SKM-1 (cell line): ENCODE measurements around the gene RPS10.
"Not testable (repeated sequence)": the region's sequence is repeated elsewhere in the genome, so short reads cannot be mapped to it uniquely, and the experiment has no call there.

ENCODE experiments used
- DNase-seq: peaks from one replicate; lab custom pipeline; 2025; ENCODE audit not compliant: unreplicated experiment; lab: John Stamatoyannopoulos, UW

Gene RPS10

DNA sequence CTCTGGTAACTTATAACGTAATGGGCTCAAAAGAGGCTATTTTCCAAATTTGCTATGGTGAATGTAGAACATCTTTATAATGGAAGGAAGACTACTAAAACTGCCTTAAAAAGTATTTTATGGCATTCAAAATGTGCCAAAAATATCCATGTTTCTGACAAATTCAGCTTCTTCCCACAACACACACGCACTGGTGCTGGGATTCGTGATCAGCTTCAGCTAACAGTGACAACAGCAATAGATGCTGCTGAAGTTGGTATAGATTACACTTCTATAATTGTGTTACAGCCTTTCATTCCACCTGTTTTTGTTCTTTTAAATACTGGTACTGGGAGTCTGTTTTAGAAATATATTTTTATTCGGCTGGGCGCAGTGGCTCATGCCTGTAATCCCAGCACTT is 52.4 kb downstream of the RPS10 start:
- DNase-seq: no peak

DNA sequence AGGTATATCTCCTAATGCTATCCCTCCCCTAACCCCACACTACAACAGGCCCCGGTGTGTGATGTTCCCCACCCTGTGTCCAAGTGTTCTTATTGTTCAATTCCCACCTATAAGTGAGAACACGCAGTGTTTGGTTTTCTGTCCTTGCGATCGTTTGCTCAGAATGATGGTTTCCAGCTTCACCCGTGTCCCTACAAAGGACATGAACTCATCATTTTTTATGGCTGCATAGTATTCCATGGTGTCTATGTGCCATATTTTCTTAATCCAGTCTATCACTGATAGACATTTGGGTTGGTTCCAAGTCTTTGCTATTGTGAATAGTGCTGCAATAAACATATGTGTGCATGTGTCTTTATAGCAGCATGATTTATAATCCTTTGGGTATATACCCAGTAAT is 54.0 kb downstream of the RPS10 start:
- not testable (repeated sequence) for DNase-seq

DNA sequence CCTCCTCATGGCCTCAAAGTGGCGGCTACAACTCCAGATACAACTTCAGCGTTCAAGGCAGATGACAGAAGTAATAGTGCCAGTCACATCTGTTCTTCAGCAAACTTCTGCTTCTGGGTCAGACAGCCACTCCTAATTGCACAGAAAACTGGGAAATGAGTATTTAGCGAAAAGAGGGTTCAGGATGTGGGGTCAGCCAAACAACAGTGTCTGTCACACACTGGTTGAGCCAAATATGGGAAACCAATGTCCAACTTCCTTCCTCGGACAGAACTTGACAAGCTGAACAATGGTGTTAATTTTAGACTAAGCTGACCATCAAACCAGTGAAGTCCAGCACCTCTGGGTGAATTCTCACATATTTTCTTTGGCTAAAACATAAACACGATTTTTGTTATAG is 55.5 kb downstream of the RPS10 start:
- no peak for DNase-seq

DNA sequence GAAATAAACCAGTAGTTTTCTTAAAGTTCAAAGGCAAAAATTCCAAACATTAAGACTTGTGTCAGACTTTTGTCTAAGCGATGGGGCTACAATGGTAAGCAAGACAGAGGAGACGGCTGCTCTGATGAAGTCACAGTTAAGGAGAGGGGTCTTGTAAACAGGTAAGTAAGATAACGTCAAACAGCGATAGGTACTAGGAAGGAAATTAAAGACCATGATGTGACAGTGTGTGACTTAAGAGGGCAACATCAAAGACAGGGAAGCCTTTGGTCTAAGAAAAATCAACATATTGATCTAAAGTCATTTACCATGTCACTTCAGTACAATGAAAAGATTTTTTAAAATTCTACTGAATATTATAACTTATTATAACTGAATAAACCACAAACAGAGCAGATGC is 56.5 kb downstream of the RPS10 start:
- no peak for DNase-seq
